Measurements from ENCODE around the gene IL1RAPL2. TPM values are rescaled to one million over a fixed set of nuclear protein-coding genes. Genes with fewer than 3 reads are reported as not detected.

The IL1RAPL2 gene
- polyA plus RNA-seq, 1 of the 3 experiments (the other 2 are of a cell fraction) = 0.13 TPM

GRCh38 chrX:105468741-105469140 is 902.7 kb downstream of the IL1RAPL2 start:
- Histone ChIP-seq H3K4me3 (ENCODE audit: low read depth in 2 of 2, low read length in 1 of 2) (no peak overlapping the region), H3K9ac (no peak overlapping the region), H3K9me2 (no peaks in the 10 kb centered on the region), H3K79me2 (ENCODE audit: insufficient read depth) (no peaks in the 10 kb centered on the region), H3F3A (replicated peaks; ENCODE audit: insufficient read depth) (no peaks in the 10 kb centered on the region), H2AFZ (ENCODE audit: low read depth) (no peak overlapping the region), H3K36me3 (replicated peaks in 1 of 2; ENCODE audit: control insufficient read depth in 1 of 2, insufficient read depth in 2 of 2, low read length in 1 of 2) (no peaks in the 10 kb centered on the region), H3K9me3 (no peaks in the 10 kb centered on the region), H3K4me1 (ENCODE audit: control insufficient read depth in 1 of 2, insufficient read depth in 2 of 2, low read depth in 1 of 2, low read length in 1 of 2) (no peaks in the 10 kb centered on the region), H3K27ac (ENCODE audit: low read depth in 2 of 2, low read length in 1 of 2) (no peak overlapping the region), H4K20me1 (ENCODE audit: insufficient read depth) (no peaks in the 10 kb centered on the region), H3K4me2 (no peak overlapping the region), H3K27me3 (ENCODE audit: insufficient read depth) (no peaks in the 10 kb centered on the region)
- TF ChIP-seq FOXM1 (IDR thresholded peaks at IDR 0.05; ENCODE audit: low read depth) (no peak), RXRA (IDR thresholded peaks at IDR 0.05; ENCODE audit: borderline replicate concordance, low read depth) (no peak), GATA2 (CRISPR knock-in tag; IDR thresholded peaks at IDR 0.05) (no peak), ZBTB33 (IDR thresholded peaks at IDR 0.05; ENCODE audit: borderline replicate concordance, low read depth) (no peak), USF2 (IDR thresholded peaks at IDR 0.05; ENCODE audit: borderline replicate concordance, low read depth, low read length) (no peak), RFX5 (IDR thresholded peaks at IDR 0.05; ENCODE audit: low read length) (no peak), ELF1 (IDR thresholded peaks at IDR 0.05) (no peak), RAD21 (IDR thresholded peaks at IDR 0.05; ENCODE audit: low read length) (no peak), GABPA (IDR thresholded peaks at IDR 0.05; ENCODE audit: low read depth) (no peak), TEAD4 (IDR thresholded peaks at IDR 0.05; ENCODE audit: borderline replicate concordance, insufficient read depth) (no peak), MEF2A (IDR thresholded peaks at IDR 0.05; ENCODE audit: borderline replicate concordance, low read depth) (no peak), CHD2 (IDR thresholded peaks at IDR 0.05; ENCODE audit: low read length, partially characterized antibody) (no peak), IRF3 (IDR thresholded peaks at IDR 0.05; ENCODE audit: low read depth, low read length) (no peak), CTCF (IDR thresholded peaks at IDR 0.05) (no peak), SMC3 (IDR thresholded peaks at IDR 0.05; ENCODE audit: low read depth, low read length) (no peak), EP300 (IDR thresholded peaks at IDR 0.05; ENCODE audit: borderline replicate concordance in 1 of 2, low read depth in 1 of 2, low read length in 1 of 2) (no peak), REST (IDR thresholded peaks at IDR 0.05; ENCODE audit: low read depth, low read length) (no peak)
- TF ChIP-seq, protein P1, sequence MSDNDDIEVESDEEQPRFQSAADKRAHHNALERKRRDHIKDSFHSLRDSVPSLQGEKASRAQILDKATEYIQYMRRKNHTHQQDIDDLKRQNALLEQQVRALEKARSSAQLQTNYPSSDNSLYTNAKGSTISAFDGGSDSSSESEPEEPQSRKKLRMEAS (IDR thresholded peaks at IDR 0.05; ENCODE audit: low read depth) = no peak
- ChIA-PET CTCF (interaction anchor here (1.3 kb wide), 1 partner anchor 9 kb away, joined by 3 read pairs; no protein-coding TSS in a partner anchor), POLR2A (no interaction called here)
- no peak for DNase-seq

All from SK-N-SH (cell line).